NOMO-1 (cell line): Measurements from ENCODE around the gene APBB3.
A peak's percentile ranks its signal among the peaks of the same experiment; 100 is the strongest.

Experiments used
- DNase-seq, 2 experiments: peaks; one replicate each; lab custom pipeline; 2025; ENCODE audit not compliant: unreplicated experiment in 2 of 2; lab: John Stamatoyannopoulos, UW

Gene APBB3

DNA sequence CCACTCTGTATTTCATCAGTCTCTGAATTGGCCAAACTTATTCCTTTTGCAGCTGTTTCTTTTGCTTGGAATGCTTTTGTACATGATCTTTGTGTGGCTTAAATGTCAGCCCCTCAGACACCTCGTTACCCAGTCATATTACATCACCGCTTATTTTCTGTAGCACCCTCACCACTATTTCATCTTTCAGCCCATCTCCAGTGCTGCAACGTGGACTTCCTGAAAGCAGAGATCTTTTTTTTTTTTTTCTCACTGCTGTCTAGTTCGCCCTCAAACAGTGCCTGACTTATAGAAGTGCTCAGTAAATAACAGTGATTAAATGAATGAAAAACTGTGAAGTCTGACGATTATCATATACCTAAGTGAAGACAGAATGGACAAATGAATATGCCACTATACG lies 8.0 kb downstream of the APBB3 start:
- DNase-seq = peak in 1 of 2 experiments; percentile 48

DNA sequence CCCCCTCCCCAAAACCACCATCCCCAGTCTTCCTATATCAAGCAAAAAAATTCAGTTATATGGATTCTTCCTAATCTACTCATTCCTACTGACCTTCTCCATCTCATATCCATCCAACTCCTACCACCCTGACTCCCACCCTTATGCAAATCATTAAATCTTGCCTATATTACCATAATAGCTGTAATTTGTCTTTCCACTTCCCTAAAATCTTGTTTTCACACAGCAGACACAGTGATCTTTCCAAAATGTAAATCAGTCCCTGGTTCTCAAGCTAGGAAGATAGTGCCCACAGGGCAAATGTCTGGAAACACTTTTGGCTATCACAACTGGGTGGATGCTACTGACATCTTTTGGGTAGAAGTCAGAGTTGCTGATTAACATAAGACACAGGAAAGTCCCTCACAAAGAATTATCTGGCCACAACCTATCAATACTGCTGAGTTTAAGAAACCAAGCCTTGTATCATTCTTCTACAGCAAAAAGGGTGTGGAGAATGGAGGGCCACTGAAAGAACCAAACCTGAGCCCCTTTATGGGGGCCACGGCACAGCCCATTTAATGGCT lies 8.6 kb downstream of the APBB3 start:
- DNase-seq = peak in 1 of 2 experiments; percentile 32

DNA sequence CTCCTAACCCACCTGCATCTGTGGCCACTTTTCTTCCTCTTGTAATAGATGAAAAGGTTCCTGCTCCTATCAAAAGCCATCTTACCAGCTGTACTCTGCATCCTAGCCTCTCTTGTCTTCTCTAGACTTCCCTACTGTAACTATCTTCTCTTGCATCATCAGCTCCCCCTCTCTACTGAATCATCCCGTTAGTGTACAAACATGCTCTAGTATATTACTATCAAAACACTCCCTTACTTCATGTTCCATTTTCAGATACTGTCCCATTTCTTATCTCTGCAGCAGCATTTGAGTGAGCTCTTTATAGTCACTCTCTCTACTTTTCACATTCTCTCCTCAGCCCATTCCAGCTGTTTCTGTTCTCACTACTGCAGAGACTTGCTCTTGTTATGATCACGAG lies 9.9 kb downstream of the APBB3 start:
- peak in 1 of 2 experiments; percentile 61 for DNase-seq

DNA sequence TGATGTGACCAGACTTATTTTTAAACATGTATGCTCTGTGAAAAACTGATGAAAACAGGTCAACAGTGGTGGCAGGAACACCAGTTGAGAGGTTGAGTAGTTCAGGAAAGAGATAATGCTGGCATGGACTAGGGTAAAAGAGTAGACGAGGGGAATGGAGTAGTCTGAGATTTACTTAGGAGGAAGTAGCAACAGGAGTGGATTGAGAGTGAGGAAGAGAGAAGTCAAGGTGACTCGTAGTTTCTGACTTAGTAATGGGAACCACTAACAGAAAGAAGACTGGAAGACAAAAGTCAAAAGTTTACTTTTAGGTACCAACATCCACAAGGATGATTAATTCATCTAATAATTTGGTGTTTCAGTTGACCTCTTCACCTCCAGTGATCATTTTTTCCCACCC lies 10.7 kb downstream of the APBB3 start:
- peak in 1 of 2 experiments; percentile 33 for DNase-seq

DNA sequence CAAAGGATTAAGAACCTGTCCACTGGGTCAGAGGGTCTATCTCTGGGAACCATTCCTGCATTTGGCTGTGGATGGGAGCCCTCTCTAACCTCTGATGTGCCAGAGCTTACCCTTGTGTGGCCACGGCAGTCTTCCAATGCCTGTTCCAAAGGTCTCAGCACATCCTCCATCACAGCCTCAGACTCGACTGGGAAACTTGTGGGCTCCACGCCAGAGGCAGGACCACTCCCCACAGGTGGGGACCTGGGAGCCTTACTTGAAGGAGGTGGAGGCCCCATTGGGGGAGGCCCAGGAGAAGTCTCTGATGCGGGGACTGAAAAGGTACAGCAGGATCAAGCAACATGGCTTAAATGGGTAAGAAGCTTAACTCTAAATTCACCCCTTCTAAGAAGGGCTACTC lies 12.5 kb downstream of the APBB3 start:
- no peak for DNase-seq

DNA sequence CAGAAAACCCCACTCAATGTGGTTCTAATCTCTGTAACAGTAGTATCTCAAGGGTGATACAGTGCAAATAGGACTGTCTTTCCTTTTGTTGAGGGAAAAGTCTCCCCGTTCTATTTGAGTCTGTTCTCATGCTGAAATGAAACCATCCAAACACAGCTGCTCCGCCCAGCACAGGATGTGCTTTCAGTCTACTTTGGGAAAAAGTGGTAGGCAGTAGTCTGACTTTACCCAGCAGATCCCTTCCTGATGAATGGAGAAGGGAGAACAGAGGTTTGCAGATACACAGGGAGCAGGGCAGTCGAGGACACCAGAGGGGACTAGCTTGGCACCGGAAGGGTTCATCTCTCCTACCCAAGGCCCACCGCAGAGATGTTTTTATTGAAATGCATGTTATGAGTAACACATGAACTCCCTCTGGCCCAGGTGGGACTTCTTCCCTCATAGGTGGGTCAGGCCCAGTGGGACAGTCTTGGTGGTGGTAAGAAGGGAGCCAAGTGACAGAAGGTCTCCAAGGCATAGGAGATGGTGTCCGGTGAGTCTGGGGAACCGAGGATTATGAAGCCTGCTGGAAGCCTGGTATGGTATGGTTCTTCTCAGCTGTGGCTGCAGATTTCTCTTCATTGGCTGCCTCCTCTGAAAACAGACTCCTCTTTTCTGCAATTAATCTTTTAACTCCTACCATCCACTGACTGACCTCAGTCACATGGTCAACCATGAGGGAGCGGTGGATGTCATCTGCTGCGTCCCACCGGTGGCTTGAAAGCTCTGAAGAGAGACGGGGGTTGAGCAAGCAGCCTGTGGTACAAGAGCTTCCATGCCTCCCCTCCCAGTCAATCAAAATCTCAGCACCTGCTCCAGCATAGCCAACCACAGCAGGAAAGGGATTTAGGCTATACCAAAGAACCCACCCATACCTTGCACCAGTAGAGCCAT lies 14.0 kb downstream of the APBB3 start:
- no peak for DNase-seq

DNA sequence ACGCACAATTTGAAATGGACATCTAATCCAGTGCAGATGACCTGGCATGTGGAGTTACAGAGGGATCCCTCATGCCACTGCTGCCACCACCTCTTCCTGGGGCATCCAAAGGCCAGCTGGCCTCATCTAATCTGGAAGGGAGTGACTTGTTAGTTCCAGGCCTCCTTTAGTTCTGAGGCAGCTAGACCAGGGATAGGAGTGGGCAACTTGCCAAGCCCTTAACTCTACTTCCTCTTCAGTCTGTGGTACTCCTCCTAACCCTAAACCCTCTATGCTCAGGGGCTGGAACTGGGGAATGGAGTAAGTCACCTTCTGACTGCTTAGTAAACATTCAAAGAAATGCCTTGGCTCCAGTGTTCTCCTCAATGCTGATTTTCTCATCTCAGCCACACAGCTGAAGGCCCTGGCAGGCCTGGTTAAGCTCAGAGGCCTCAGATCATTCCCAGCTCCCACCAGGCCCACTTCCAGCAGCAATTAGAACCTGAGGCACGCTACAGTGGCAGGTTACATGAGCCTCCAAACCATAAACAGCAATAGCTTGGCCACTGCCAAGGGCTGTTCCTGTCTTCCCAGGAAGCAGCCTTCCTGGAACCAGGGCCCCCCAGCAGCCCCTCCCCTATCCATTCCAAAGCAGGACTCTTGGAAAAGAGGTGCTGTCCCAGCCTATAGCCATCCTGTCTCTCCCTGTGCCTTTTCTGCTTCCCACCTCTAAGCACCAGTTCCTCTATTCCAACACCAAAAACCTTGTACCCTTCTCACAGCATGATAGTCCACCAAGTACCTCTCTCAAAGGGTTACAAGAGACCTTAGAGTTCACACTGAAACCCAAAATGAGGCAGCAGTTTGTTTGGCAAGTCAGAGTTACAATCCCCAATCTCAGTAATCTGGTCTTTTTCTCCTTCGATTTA lies 14.9 kb downstream of the APBB3 start:
- DNase-seq = peak; percentile 38 to 85

DNA sequence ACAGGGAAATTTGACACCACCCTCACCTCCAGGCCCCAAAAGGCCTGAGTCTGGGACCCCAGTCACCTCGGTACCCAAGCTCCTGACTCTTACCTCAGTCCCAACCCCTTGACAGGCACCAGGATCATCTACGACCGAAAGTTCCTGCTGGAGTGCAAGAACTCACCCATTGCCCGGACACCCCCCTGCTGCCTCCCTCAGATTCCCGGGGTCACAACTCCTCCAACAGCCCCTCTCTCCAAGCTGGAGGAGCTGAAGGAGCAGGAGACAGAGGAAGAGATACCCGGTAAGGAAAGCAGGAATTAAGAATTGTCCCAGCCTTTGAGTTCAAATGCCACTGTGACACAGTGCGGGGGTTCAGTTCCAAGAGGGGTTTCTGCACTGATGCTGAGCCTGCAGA lies 15.6 kb downstream of the APBB3 start:
- DNase-seq = no peak

DNA sequence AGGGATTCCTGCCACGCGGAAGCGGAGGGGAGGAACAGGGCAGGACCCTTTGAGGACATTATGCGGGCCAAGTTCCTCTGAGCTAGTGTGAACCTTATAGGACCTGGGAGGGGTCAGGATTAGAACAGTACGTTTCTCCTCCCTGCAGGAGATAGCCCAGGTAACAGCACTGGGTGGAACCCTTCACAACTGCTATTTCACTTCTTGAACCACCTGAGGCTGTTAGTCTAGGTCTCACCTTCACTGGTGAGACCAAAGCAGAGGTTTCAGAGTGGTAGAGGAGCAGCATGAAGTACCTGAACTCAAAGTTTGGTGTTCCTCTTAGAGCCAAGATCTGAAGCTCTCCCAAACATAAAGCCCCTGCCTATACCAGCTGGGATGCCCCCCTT lies 16.1 kb downstream of the APBB3 start:
- no peak for DNase-seq

DNA sequence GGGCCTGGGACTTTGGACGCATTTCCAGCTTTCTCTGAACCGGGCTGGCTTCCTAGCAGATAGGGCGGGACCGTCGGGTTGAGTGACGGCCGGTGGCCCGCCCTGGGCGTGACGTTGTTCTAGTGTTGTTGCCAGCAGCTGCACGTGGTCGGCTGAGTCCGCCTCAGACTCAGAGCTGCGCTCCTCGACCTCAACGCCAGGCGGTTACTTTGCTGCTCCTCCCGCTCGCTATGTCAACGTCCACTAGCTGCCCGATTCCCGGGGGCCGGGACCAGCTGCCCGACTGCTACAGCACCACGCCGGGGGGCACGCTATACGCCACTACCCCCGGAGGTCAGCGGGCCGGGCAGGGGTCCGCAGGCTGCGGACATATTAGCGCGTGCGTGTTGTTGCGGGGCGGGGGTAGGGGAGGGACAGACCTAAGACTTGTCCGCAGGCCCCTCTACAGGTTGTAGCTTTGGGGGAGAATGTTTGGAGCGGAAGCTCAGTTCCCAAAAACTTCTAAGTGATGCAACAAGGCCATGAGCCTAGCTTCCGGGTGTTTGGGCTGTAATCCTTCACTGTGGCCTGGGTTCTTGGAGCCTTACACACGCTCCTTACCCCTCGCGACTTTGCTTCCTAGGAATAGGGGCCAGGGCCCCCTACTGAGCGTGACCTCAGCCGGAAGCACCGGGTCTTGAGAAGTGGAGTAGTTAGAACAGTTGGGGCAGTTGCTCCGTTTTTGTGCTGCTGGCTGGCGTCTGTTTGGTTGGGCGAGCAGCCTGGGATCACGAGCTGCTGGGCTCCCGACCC lies 16.7 kb downstream of the APBB3 start, which contains the start of gene EIF4EBP3:
TSS of gene EIF4EBP3 (plus strand) at position 155 of the 792 bp plus-strand sequence. CDS start at position 231, 76 bp downstream.
- peak; percentile 85 to 93 for DNase-seq

DNA sequence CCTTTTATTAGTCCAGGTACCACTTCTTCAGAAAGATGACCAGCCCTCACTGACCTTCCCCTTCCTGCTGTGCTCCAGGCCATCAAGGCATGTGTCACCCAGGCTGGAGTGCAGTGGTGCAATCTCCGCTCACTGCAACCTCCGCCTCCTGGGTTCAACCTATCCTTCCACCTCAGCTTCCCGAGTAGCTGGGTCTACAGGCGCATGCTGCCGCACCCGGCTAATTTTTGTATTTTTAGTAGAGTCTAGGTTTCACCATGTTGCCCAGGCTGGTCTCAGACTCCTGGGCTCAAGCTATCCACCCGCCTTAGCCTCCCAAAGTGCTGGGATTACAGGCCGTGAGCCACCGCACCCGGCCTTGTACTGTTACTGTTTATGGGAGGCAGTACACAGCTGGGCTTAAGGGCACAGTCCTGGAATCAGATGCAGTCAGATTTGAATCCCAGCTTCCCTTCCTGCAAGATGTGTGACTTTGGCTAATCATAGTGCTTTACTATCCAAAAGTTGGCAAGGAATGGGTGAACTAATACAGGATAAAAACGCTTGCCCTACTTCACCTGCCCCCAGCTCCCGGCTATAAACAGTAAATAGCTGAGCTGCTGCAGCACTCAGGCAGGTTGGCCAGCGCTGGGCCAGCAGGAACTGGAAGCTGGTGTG lies 17.4 kb downstream of the APBB3 start:
- no peak for DNase-seq

DNA sequence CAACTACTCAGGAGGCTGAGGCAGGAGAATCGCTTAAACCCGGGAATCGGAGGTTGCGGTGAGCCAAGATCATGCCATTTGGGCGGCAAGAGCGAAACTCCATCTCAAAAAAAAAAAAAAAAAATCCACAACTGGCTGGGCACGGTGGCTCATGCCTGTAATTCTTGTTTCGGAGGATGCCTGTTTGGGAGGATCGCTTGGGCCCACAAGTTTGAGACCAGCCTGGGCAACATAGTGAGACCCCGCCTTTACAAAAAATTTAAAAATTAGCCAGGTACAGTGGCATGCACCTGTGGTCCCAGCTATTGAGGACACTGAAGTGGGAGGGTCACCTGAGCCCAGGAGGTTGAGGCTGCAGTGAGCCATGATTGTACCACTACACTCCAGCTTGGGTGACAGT lies 18.8 kb downstream of the APBB3 start:
- DNase-seq = no peak

DNA sequence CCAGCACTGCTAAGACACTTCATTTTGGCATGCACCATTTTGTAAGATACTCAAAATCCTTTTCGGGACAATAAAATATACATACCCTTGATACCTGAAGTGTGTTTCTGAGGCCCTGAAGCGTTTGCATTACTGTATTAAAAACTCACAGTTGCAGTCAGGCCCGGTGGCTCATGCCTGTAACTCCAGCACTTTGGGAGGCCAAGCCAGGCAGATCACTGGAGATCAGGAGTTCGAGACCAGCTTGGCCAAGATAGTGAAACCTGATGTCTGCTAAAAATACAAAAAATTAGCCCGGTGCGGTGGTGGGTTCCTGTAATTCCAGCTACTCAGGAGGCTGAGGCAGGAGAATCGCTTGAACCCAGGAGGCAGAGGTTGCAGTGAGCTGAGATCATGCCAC lies 19.4 kb downstream of the APBB3 start:
- no peak for DNase-seq

DNA sequence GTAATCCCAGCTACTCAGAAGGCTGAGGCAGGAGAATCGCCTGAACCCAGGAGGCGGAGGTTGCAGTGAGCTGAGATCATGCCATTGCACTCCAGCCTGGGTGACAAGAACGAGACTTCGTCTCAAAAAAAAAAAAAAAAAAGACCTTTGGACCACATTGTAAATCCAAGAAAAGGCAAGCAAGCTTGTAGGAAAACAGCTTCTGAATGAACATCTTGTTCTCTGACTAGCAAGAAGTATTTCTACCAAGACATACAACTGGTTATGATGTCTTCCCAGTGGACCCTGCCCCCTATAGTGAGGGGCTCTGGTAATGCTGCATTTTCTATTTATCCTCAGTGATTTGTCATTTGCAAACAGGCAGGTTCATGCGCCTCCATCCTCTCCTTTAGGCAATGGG lies 21.4 kb downstream of the APBB3 start:
- DNase-seq = no peak

DNA sequence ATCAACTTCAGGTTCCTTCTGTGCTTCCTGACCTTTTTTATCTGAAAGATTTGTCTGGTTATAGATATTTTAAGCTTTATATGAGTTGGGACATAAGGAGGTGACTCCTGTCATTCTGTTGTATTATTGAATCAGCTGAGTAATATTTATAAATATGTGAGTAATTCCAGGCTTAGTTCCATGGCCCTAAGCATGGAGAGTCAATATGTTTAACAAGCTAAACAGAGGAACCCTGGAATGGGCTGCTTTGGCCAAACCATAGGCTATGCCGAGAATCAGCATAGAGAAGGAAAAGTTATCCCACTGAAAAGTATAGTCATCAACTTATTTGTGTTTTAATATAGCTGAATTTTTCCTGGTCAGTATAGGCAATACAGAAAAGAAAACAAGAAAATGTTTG lies 24.2 kb downstream of the APBB3 start:
- DNase-seq = no peak

DNA sequence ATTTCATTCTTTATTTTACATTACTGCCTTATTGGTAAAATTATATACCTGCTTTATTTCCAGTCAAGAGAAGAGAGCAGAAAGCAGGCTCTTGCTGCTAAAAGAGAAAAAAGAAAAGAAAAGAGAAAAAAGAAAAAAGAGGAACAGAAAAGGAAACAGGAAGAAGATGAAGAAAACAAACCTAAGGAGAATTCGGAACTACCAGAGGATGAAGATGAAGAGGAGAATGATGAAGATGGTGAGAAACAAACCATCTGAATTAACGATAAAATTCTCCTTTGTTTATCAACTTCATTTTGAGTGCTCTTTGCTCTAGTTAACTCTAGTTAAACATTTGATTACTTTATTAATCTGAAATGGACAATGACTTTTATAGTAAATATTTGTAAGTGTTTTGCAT lies 40.4 kb downstream of the APBB3 start:
- DNase-seq = no peak

DNA sequence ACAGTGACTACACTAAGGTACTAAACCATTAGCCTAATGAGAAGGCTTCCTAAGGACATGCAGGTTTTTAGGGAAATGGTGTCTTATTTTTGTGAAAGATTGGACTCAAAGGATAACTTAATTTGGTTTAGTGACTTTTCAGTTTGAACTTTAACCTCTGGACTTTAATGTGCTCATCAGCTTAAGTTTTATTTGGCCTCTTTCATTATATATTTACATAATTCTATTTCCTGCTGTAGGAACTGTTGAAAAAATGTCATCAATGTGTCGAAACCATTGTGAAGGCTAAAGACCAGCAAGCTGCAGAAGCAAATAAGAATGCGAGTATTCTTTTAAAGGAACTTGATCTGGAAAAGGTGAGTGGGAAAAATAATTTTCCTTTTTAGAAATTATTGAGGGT lies 51.3 kb downstream of the APBB3 start:
- DNase-seq = no peak

DNA sequence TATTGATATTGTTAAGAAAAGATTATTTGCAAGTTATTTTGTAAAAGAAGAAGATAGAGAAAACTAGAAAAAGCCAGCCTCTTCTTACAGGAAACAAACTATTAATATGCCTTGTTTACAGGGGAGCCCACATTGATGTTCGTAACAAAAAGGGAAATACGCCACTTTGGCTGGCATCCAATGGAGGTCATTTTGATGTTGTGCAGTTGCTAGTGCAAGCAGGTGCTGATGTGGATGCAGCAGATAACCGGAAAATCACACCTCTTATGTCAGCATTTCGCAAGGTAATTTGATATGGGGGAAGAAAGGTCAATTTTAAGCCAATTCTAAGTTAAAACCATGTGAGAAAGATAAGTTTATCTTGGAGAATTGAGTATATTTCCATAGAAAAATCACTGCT lies 54.5 kb downstream of the APBB3 start:
- no peak for DNase-seq
